Measurements from ENCODE around the gene CPB2.

The CPB2 gene

DNA sequence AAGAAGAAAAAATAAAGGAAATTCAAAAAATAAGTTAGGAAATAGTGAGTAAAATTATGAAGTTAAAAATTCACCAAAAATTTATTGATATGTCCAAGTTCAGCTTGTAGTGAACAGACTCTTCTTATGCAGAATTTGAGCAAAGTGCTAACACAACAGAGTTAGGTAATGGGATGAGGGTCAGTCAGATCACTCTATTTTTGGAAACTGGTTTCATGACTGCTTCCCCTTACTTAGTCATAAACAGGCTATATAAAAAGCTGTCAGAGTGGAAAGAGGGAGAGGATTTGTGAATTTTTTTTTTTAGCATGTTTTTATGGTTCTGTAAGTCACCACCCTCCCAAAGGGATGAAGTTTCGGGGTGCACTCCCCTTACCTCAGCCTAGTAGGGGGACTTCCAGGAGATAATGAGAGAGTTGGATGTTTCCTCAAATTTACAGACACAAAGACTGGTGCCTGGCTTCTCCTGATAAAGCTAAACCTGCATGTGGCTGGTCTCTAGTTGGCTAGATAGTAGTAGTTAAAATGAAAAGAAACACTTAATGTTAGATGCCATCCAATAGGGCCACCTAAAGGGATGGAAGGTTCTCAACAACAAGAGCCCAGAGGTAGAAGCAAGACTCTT, 4.5 kb downstream of the CPB2 start:
- Histone ChIP-seq H3K27ac (ENCODE audit: insufficient read depth in 1 of 2, low read depth in 1 of 2, low read length in 2 of 2, poor library complexity in 1 of 2, severe bottlenecking in 2 of 2) (no peak overlapping the region), H3K4me1 (ENCODE audit: control extremely low read depth in 1 of 4, control insufficient read depth in 4 of 4, insufficient read depth in 4 of 4, low read length in 3 of 4) (peaks cover 7 to 25% (median 15%) of the 10 kb centered on the region in 4 experiments), H3K4me3 (ENCODE audit: control insufficient read depth in 1 of 7, extremely low read depth in 1 of 7, insufficient read depth in 4 of 7, low read depth in 2 of 7, low read length in 6 of 7) (no peak overlapping the region), H3K9me3 (ENCODE audit: control extremely low read depth in 1 of 5, control insufficient read depth in 4 of 5, insufficient read depth in 2 of 5, low read depth in 1 of 5, low read length in 4 of 5) (no peaks in the 10 kb centered on the region), H3K27me3 (replicated peaks in 2 of 5; ENCODE audit: control insufficient read depth in 4 of 5, insufficient read depth in 5 of 5, low read length in 4 of 5) (no peaks in the 10 kb centered on the region), H3K36me3 (ENCODE audit: control insufficient read depth in 4 of 4, insufficient read depth in 4 of 4, low read length in 3 of 4) (no peaks in the 10 kb centered on the region)
- no CpG with 5 or more reads among the region's 1 CpG for whole genome bisulfite sequencing (ENCODE audit: insufficient coverage)
- POLR2A ChIA-PET, result no interaction called here
- peak; percentile 25 to 77 (median 61) for DNase-seq
- CTCF ChIA-PET, result interaction anchor here (1.0 to 3.6 kb wide), 2 partner anchors 20 to 76 kb away, joined by 3 to 8 read pairs; no protein-coding TSS in a partner anchor

DNA sequence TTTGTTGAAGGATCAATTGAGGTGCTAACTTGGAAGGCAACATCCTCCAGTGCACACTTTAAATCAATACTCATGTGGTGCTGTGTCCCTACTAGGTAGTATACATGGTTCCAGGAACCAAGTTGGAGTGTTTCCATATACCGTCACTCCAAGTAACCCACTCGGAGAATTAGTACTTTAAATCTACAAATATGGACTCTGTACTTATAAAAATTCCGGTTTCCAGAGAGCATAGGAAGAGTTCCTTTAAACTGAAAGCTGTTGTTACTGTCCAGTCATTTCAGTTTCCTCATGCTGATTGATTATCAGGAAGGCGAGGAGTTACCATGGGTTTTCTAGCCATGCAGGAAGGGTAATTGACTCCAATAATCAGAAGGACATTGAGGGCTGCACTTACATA, 7.2 kb downstream of the CPB2 start:
- POLR2A ChIA-PET, result no interaction called here
- Histone ChIP-seq H3K27me3 (replicated peaks in 2 of 5; ENCODE audit: control insufficient read depth in 4 of 5, insufficient read depth in 5 of 5, low read length in 4 of 5) (no peaks in the 10 kb centered on the region), H3K4me1 (ENCODE audit: control extremely low read depth in 1 of 4, control insufficient read depth in 4 of 4, insufficient read depth in 4 of 4, low read length in 3 of 4) (peaks cover 7 to 25% (median 15%) of the 10 kb centered on the region in 4 experiments), H3K36me3 (ENCODE audit: control insufficient read depth in 4 of 4, insufficient read depth in 4 of 4, low read length in 3 of 4) (no peaks in the 10 kb centered on the region), H3K27ac (ENCODE audit: insufficient read depth in 1 of 2, low read depth in 1 of 2, low read length in 2 of 2, poor library complexity in 1 of 2, severe bottlenecking in 2 of 2) (no peak overlapping the region), H3K4me3 (ENCODE audit: control insufficient read depth in 1 of 7, extremely low read depth in 1 of 7, insufficient read depth in 4 of 7, low read depth in 2 of 7, low read length in 6 of 7) (no peak overlapping the region), H3K9me3 (ENCODE audit: control extremely low read depth in 1 of 5, control insufficient read depth in 4 of 5, insufficient read depth in 2 of 5, low read depth in 1 of 5, low read length in 4 of 5) (no peaks in the 10 kb centered on the region)
- CTCF ChIA-PET, result interaction anchor here (1.7 kb wide), 1 partner anchor 9 kb away, joined by 4 read pairs; no protein-coding TSS in a partner anchor
- no peak for DNase-seq
- WGBS (ENCODE audit: insufficient coverage), result 100% methylated on average over 3 of the region's 4 CpGs

DNA sequence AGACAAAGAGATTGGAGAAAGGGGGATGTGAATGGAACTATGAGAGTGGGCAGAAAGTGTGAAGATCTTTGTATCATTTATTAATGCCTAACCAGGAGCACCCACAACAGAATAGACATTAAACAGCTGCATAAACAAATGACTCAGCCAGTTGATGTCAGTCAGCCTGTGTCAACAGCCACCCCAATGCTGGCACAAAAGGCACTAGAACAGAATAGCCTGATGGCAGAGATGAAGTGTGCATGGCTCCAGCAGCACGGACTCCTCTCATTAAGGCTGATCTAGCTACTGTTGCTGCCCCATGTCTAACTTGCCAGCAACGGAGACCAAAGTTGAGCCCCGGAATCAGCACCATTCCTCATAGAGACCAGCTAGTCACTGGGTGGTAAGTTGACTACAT, 7.8 kb downstream of the CPB2 start:
- WGBS (ENCODE audit: insufficient coverage), result 100% methylated on average over 2 of the region's 3 CpGs
- H3K36me3 ChIP-seq (ENCODE audit: control insufficient read depth in 4 of 4, insufficient read depth in 4 of 4, low read length in 3 of 4), result no peaks in the 10 kb centered on the region
- POLR2A ChIA-PET, result interaction anchor here (0.6 to 0.7 kb wide), 2 partner anchors 10 to 152 kb away, joined by 3 to 5 read pairs; no protein-coding TSS in a partner anchor
- H3K27me3 ChIP-seq (replicated peaks in 2 of 5; ENCODE audit: control insufficient read depth in 4 of 5, insufficient read depth in 5 of 5, low read length in 4 of 5), result no peaks in the 10 kb centered on the region
- no peak for DNase-seq
- H3K4me1 ChIP-seq (ENCODE audit: control extremely low read depth in 1 of 4, control insufficient read depth in 4 of 4, insufficient read depth in 4 of 4, low read length in 3 of 4), result peaks cover 7 to 23% (median 15%) of the 10 kb centered on the region in 4 experiments
- CTCF ChIA-PET, result interaction anchor here (0.6 to 1.7 kb wide), 2 partner anchors 9 to 10 kb away, joined by 3 to 4 read pairs; no protein-coding TSS in a partner anchor
- no peak overlapping the region for H3K4me3 ChIP-seq (ENCODE audit: control insufficient read depth in 1 of 7, extremely low read depth in 1 of 7, insufficient read depth in 4 of 7, low read depth in 2 of 7, low read length in 6 of 7)
- no peak overlapping the region for H3K27ac ChIP-seq (ENCODE audit: insufficient read depth in 1 of 2, low read depth in 1 of 2, low read length in 2 of 2, poor library complexity in 1 of 2, severe bottlenecking in 2 of 2)
- no peaks in the 10 kb centered on the region for H3K9me3 ChIP-seq (ENCODE audit: control extremely low read depth in 1 of 5, control insufficient read depth in 4 of 5, insufficient read depth in 2 of 5, low read depth in 1 of 5, low read length in 4 of 5)

DNA sequence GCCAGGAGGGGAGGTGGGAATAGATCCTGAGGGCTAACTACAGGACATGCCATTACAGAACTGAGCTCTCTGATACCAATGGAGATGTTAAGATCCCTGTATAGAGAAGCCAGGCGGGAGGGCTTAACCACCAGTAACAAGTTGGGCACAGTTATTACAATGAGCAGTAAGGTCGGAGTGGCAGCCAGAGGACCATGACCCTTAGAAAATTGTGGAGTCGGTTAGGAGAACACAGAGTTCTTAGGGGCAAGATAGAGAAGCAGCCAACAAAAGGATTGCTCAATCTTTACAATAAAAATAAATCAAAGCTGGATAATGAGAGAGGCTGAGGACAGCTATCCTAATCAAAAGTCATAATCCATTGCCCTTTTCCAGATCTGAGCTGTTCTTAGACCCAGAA, 10.4 kb downstream of the CPB2 start:
- no peak for DNase-seq
- 100% methylated on average over 1 of the region's 3 CpGs for WGBS (ENCODE audit: insufficient coverage)
- ChIA-PET POLR2A (interaction anchor here (0.6 kb wide), 1 partner anchor 201 kb away, joined by 3 read pairs; no protein-coding TSS in a partner anchor), CTCF (interaction anchor here (1.3 to 1.8 kb wide), 5 partner anchors 15 to 38 kb away, joined by 3 to 4 read pairs (median 4); no protein-coding TSS in a partner anchor)
- Histone ChIP-seq H3K27ac (ENCODE audit: insufficient read depth in 1 of 2, low read depth in 1 of 2, low read length in 2 of 2, poor library complexity in 1 of 2, severe bottlenecking in 2 of 2) (no peak overlapping the region), H3K36me3 (ENCODE audit: control insufficient read depth in 4 of 4, insufficient read depth in 4 of 4, low read length in 3 of 4) (no peaks in the 10 kb centered on the region), H3K4me1 (ENCODE audit: control extremely low read depth in 1 of 4, control insufficient read depth in 4 of 4, insufficient read depth in 4 of 4, low read length in 3 of 4) (peaks cover 0 to under 1% (median 0%) of the 10 kb centered on the region in 4 experiments), H3K27me3 (replicated peaks in 2 of 5; ENCODE audit: control insufficient read depth in 4 of 5, insufficient read depth in 5 of 5, low read length in 4 of 5) (no peaks in the 10 kb centered on the region), H3K4me3 (ENCODE audit: control insufficient read depth in 1 of 7, extremely low read depth in 1 of 7, insufficient read depth in 4 of 7, low read depth in 2 of 7, low read length in 6 of 7) (no peak overlapping the region), H3K9me3 (ENCODE audit: control extremely low read depth in 1 of 5, control insufficient read depth in 4 of 5, insufficient read depth in 2 of 5, low read depth in 1 of 5, low read length in 4 of 5) (no peaks in the 10 kb centered on the region)

DNA sequence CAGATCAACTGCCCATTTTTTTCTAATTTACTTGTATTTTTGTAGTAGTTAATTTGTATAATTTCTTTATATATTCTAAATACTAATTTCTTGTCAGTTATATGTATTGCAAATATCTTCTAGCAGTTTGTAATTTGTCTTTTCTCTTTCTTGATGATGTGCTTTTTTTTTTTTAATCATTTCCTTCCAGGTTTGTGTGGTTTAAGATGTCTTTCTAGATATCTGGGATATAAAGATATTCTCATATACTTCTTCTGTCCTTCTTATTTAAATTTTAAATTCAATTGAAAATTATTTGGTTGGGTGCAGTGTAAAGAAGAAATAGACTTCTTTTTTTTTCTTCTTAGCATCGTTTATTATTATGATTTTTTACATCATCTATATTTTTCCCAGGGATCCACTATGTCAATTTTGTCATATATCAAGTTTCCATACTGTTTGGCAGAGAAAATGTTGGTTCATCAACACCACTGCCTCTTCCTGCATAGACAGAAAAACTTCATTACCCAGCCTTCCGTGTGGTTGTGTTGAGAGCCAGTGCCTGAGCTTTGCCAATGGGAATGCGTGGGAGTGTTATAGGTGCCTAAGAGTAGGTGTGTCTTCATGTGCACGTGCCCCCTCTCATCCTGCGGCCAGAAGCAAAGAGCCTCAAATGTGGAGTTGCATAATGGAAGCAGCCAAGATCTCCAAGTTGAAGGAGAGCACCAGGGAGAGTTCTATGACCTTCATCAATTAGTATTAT, 15.8 kb downstream of the CPB2 start:
- H3K27me3 ChIP-seq (replicated peaks in 2 of 5; ENCODE audit: control insufficient read depth in 4 of 5, insufficient read depth in 5 of 5, low read length in 4 of 5), result no peaks in the 10 kb centered on the region
- WGBS (ENCODE audit: insufficient coverage), result 97% methylated on average over 4 of the region's 5 CpGs
- no peaks in the 10 kb centered on the region for H3K36me3 ChIP-seq (ENCODE audit: control insufficient read depth in 4 of 4, insufficient read depth in 4 of 4, low read length in 3 of 4)
- H3K27ac ChIP-seq (ENCODE audit: insufficient read depth in 1 of 2, low read depth in 1 of 2, low read length in 2 of 2, poor library complexity in 1 of 2, severe bottlenecking in 2 of 2), result no peak overlapping the region
- H3K9me3 ChIP-seq (ENCODE audit: control extremely low read depth in 1 of 5, control insufficient read depth in 4 of 5, insufficient read depth in 2 of 5, low read depth in 1 of 5, low read length in 4 of 5), result no peaks in the 10 kb centered on the region
- peaks cover 0 to 7% (median 2%) of the 10 kb centered on the region in 4 experiments for H3K4me1 ChIP-seq (ENCODE audit: control extremely low read depth in 1 of 4, control insufficient read depth in 4 of 4, insufficient read depth in 4 of 4, low read length in 3 of 4)
- peak overlapping the region in 1 of 7 experiments; percentile 8 for H3K4me3 ChIP-seq (ENCODE audit: control insufficient read depth in 1 of 7, extremely low read depth in 1 of 7, insufficient read depth in 4 of 7, low read depth in 2 of 7, low read length in 6 of 7)
- POLR2A ChIA-PET, result no interaction called here
- CTCF ChIA-PET, result interaction anchor here (1.0 kb wide), 1 partner anchor 8 kb away, joined by 3 read pairs; no protein-coding TSS in a partner anchor
- DNase-seq, result peak; percentile 48 to 79 (median 62)

DNA sequence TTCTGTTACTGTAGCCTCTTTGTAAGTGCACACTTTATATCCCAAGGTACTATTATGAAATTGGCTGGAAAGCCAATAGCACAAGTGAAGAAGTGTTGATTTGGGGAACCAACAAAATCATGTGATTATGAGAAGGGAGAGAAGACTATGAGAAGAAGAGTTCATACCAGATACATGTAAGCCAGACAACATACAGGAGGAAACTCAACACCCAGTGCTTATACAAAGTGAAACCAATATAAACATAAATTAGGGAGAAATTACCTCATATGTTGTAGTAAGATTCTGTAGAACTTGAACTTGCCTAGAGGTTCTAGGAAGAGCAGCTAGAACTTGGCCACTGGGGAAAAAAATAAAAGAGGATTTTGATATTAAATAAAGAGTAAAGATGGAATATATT, 17.4 kb downstream of the CPB2 start:
- POLR2A ChIA-PET, result interaction anchor here (0.6 to 0.8 kb wide), 2 partner anchors 9 to 35 kb away, joined by 3 read pairs; partner anchors contain the start of gene ZC3H13
- Histone ChIP-seq H3K27me3 (replicated peaks in 2 of 5; ENCODE audit: control insufficient read depth in 4 of 5, insufficient read depth in 5 of 5, low read length in 4 of 5) (no peaks in the 10 kb centered on the region), H3K9me3 (ENCODE audit: control extremely low read depth in 1 of 5, control insufficient read depth in 4 of 5, insufficient read depth in 2 of 5, low read depth in 1 of 5, low read length in 4 of 5) (no peaks in the 10 kb centered on the region), H3K4me1 (ENCODE audit: control extremely low read depth in 1 of 4, control insufficient read depth in 4 of 4, insufficient read depth in 4 of 4, low read length in 3 of 4) (peaks cover 0 to 7% (median 2%) of the 10 kb centered on the region in 4 experiments), H3K36me3 (ENCODE audit: control insufficient read depth in 4 of 4, insufficient read depth in 4 of 4, low read length in 3 of 4) (no peaks in the 10 kb centered on the region), H3K27ac (ENCODE audit: insufficient read depth in 1 of 2, low read depth in 1 of 2, low read length in 2 of 2, poor library complexity in 1 of 2, severe bottlenecking in 2 of 2) (no peak overlapping the region), H3K4me3 (ENCODE audit: control insufficient read depth in 1 of 7, extremely low read depth in 1 of 7, insufficient read depth in 4 of 7, low read depth in 2 of 7, low read length in 6 of 7) (no peak overlapping the region)
- no peak for DNase-seq
- CTCF ChIA-PET, result interaction anchor here (0.9 kb wide), 2 partner anchors 20 to 34 kb away, joined by 3 read pairs; no protein-coding TSS in a partner anchor

DNA sequence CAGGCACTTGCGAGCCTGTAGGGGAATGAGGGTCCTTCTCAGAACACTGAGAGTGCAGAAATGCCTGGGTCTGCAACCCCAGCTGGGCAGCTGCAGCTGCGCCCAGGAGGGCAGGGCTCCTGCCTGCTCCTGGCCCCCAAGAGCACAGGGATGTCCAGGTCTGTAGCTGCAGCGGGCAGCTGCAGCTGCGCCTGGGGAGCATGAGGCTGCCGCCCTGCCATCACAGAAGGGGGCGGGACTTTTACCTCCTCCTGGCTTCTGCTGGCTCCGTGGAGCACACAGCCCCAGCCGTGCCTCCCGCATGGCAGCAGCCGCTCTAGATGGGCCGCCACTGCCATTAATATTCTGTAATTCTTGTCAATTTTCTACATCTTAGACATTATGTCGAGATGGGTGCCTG, 17.8 kb downstream of the CPB2 start:
- no peaks in the 10 kb centered on the region for H3K9me3 ChIP-seq (ENCODE audit: control extremely low read depth in 1 of 5, control insufficient read depth in 4 of 5, insufficient read depth in 2 of 5, low read depth in 1 of 5, low read length in 4 of 5)
- H3K36me3 ChIP-seq (ENCODE audit: control insufficient read depth in 4 of 4, insufficient read depth in 4 of 4, low read length in 3 of 4), result no peaks in the 10 kb centered on the region
- H3K27me3 ChIP-seq (replicated peaks in 2 of 5; ENCODE audit: control insufficient read depth in 4 of 5, insufficient read depth in 5 of 5, low read length in 4 of 5), result no peaks in the 10 kb centered on the region
- H3K4me1 ChIP-seq (ENCODE audit: control extremely low read depth in 1 of 4, control insufficient read depth in 4 of 4, insufficient read depth in 4 of 4, low read length in 3 of 4), result peaks cover 0 to 7% (median 2%) of the 10 kb centered on the region in 4 experiments
- 92% methylated on average over 9 of the region's 12 CpGs for WGBS (ENCODE audit: insufficient coverage)
- CTCF ChIA-PET, result no interaction called here
- DNase-seq, result no peak
- H3K27ac ChIP-seq (ENCODE audit: insufficient read depth in 1 of 2, low read depth in 1 of 2, low read length in 2 of 2, poor library complexity in 1 of 2, severe bottlenecking in 2 of 2), result no peak overlapping the region
- no peak overlapping the region for H3K4me3 ChIP-seq (ENCODE audit: control insufficient read depth in 1 of 7, extremely low read depth in 1 of 7, insufficient read depth in 4 of 7, low read depth in 2 of 7, low read length in 6 of 7)
- POLR2A ChIA-PET, result interaction anchor here (0.6 kb wide), 1 partner anchor 10 kb away, joined by 3 read pairs; no protein-coding TSS in a partner anchor

All from common myeloid progenitor, CD34-positive (primary cell).